Posterior cingulate gyrus (tissue), 11 donors: ENCODE measurements around the gene MLLT1.
A peak's percentile ranks its signal among the peaks of the same experiment; 100 is the strongest.

ENCODE experiments used
- DNase-seq, 10 donors: peaks; one replicate each; pipeline versions ENCODE4 v3.0.0 to v3.0.0-alpha.2; 2020 to 2021; ENCODE audit warnings: mixed read lengths in 3 of 10
- intact Hi-C: fragments of 100-400 bp; cut with DNase I; formaldehyde crosslinking; loops from one replicate; pipeline ENCODE4 v1.15.1; 2023

Gene MLLT1

GRCh38 chr19:6260912-6261650 is 18.7 kb downstream of the MLLT1 start:
- intact Hi-C loops, result no loop called here
- DNase-seq, result peak in 2 of 10 donors; percentile 68 to 88

GRCh38 chr19:6260376-6260775 is 19.4 kb downstream of the MLLT1 start:
- intact Hi-C loops, result no loop called here
- DNase-seq, result peak in 2 of 10 donors; percentile 66 to 70

GRCh38 chr19:6259312-6259861 is 20.4 kb downstream of the MLLT1 start:
- peak in 2 of 10 donors; percentile 74 to 82 for DNase-seq
- intact Hi-C loops, result no loop called here

- intact Hi-C loops, result no loop called here
Observed at GRCh38 chr19:6258812-6259311, 20.9 kb downstream of the MLLT1 start.

GRCh38 chr19:6253954-6254733 is 25.6 kb downstream of the MLLT1 start:
- intact Hi-C loops, result no loop called here
- DNase-seq, result peak in 3 of 10 donors; percentile 0 to 40 (median 33)

More at GRCh38 chr19:6258812-6259311, 20.9 kb downstream of the MLLT1 start:
- peak in 2 of 10 donors; percentile 51 to 75 for DNase-seq

GRCh38 chr19:6252066-6252465 is 27.7 kb downstream of the MLLT1 start:
- intact Hi-C loops, result no loop called here
- DNase-seq, result peak in 3 of 10 donors; percentile 5 to 59 (median 55)

GRCh38 chr19:6250909-6251308 is 28.9 kb downstream of the MLLT1 start:
- DNase-seq, result peak in 3 of 10 donors; percentile 15 to 45 (median 33)
- intact Hi-C loops, result no loop called here

GRCh38 chr19:6250024-6250615 is 29.7 kb downstream of the MLLT1 start:
- intact Hi-C loops, result no loop called here
- DNase-seq, result no peak

- peak in 6 of 10 donors; percentile 26 to 87 (median 62) for DNase-seq
Observed at GRCh38 chr19:6249296-6249695, 30.5 kb downstream of the MLLT1 start.

GRCh38 chr19:6248844-6249243 is 30.9 kb downstream of the MLLT1 start:
- DNase-seq, result no peak
- intact Hi-C loops, result no loop called here

More at GRCh38 chr19:6249296-6249695, 30.5 kb downstream of the MLLT1 start:
- intact Hi-C loops, result no loop called here

GRCh38 chr19:6248341-6248740 is 31.4 kb downstream of the MLLT1 start:
- intact Hi-C loops, result no loop called here

GRCh38 chr19:6247007-6247288 is 32.8 kb downstream of the MLLT1 start:
- intact Hi-C loops, result no loop called here
- DNase-seq, result peak in 4 of 10 donors; percentile 22 to 61 (median 48)

More at GRCh38 chr19:6248341-6248740, 31.4 kb downstream of the MLLT1 start:
- DNase-seq, result peak in 3 of 10 donors; percentile 1 to 7 (median 1)

- peak in 2 of 10 donors; percentile 5 to 12 for DNase-seq
- intact Hi-C loops, result no loop called here
Observed at GRCh38 chr19:6246174-6247006, 33.4 kb downstream of the MLLT1 start.

GRCh38 chr19:6242677-6243076 is 37.1 kb downstream of the MLLT1 start:
- intact Hi-C loops, result no loop called here
- peak in 4 of 10 donors; percentile 4 to 56 (median 48) for DNase-seq

- DNase-seq, result peak; percentile 85 to 99 (median 94)
- intact Hi-C loops, result loop anchor here (1.0 kb wide), 1 partner anchor 38 kb away; no protein-coding TSS in a partner anchor
Observed at GRCh38 chr19:6241680-6242377, 37.9 kb downstream of the MLLT1 start.

GRCh38 chr19:6241056-6241455 is 38.7 kb downstream of the MLLT1 start:
- DNase-seq, result peak in 4 of 10 donors; percentile 27 to 84 (median 74)

GRCh38 chr19:6239871-6240676 is 39.7 kb downstream of the MLLT1 start:
- DNase-seq, result peak in 4 of 10 donors; percentile 30 to 89 (median 86)
- intact Hi-C loops, result no loop called here

More at GRCh38 chr19:6241056-6241455, 38.7 kb downstream of the MLLT1 start:
- intact Hi-C loops, result loop anchor here (1.0 kb wide), 1 partner anchor 39 kb away; no protein-coding TSS in a partner anchor

- intact Hi-C loops, result no loop called here
Observed at GRCh38 chr19:6239401-6239844, 40.4 kb downstream of the MLLT1 start.

More at GRCh38 chr19:6239401-6239844, 40.4 kb downstream of the MLLT1 start:
- peak in 4 of 10 donors; percentile 16 to 76 (median 63) for DNase-seq
